ENCODE results near the gene DDR2.

GRCh38 chr1:162661336-162661735 lies 29.1 kb downstream of the DDR2 start:
- no peak for TF ChIP-seq CTCF (IDR thresholded peaks at IDR 0.05; ENCODE audit: low read depth, low read length)
- TF ChIP-seq EZH2phosphoT487 (IDR thresholded peaks at IDR 0.05; ENCODE audit: low read depth), result no peak

Data from OCI-LY3 (cell line).